HG03558 (cell line): ENCODE data around the gene LPAR3.

Experiments used
- ATAC-seq: cut with Tn5 transposase; IDR thresholded peaks from one replicate; pipeline ENCODE4 v1.9.1; 2021; ENCODE audit warnings: moderate number of reproducible peaks; ENCODE audit not compliant: unreplicated experiment; ENCODE audit errors: extremely low read depth

LPAR3 gene

GRCh38 chr1:84861516-84861915 lies 31.5 kb downstream of the LPAR3 start:
- no peak for ATAC-seq

- ATAC-seq = no peak
Observed at GRCh38 chr1:84859866-84860265, 33.1 kb downstream of the LPAR3 start.

- ATAC-seq = no peak
Observed at GRCh38 chr1:84857906-84858305, 35.1 kb downstream of the LPAR3 start.

GRCh38 chr1:84856726-84857270 lies 36.2 kb downstream of the LPAR3 start:
- ATAC-seq = no peak

GRCh38 chr1:84855691-84856630 lies 37.0 kb downstream of the LPAR3 start:
- ATAC-seq = no peak

GRCh38 chr1:84855168-84855567 lies 37.8 kb downstream of the LPAR3 start:
- ATAC-seq = no peak

- ATAC-seq = peak; percentile 99
Observed at GRCh38 chr1:84853741-84854721, 39.0 kb downstream of the LPAR3 start.

GRCh38 chr1:84851839-84852238 lies 41.2 kb downstream of the LPAR3 start:
- ATAC-seq = no peak

GRCh38 chr1:84849357-84849975 lies 43.5 kb downstream of the LPAR3 start:
- ATAC-seq = no peak

GRCh38 chr1:84847253-84848250 lies 45.5 kb downstream of the LPAR3 start:
- ATAC-seq = no peak

- ATAC-seq = no peak
Observed at GRCh38 chr1:84846387-84846786, 46.6 kb downstream of the LPAR3 start.

- no peak for ATAC-seq
Observed at GRCh38 chr1:84845357-84845756, 47.6 kb downstream of the LPAR3 start.

GRCh38 chr1:84844094-84844493 lies 48.9 kb downstream of the LPAR3 start:
- ATAC-seq = no peak

GRCh38 chr1:84842748-84843231 lies 50.2 kb downstream of the LPAR3 start:
- no peak for ATAC-seq

- ATAC-seq = no peak
Observed at GRCh38 chr1:84841971-84842370, 51.0 kb downstream of the LPAR3 start.

- no peak for ATAC-seq
Observed at GRCh38 chr1:84840346-84840745, 52.7 kb downstream of the LPAR3 start.

GRCh38 chr1:84839544-84839943 lies 53.5 kb downstream of the LPAR3 start:
- ATAC-seq = no peak

GRCh38 chr1:84836145-84836544 lies 56.9 kb downstream of the LPAR3 start:
- no peak for ATAC-seq

- ATAC-seq = no peak
Observed at GRCh38 chr1:84835169-84835568, 57.8 kb downstream of the LPAR3 start.
